ENCODE data around the gene IL20RA. TPM values are rescaled to one million over a fixed set of nuclear protein-coding genes. Genes with fewer than 3 reads are reported as not detected.

The IL20RA gene
- total and polyA plus RNA-seq, 2 of the 8 experiments (the other 6 are each of a cell fraction or from before 2014, with no cell fraction given) = 1.3 to 1.7 TPM

GRCh38 chr6:137028912-137029311 lies 15.9 kb downstream of the IL20RA start:
- TF ChIP-seq TEAD4 (IDR thresholded peaks at IDR 0.05; ENCODE audit: low read depth, low read length) = no peak
- no peak for TF ChIP-seq KDM4A (IDR thresholded peaks at IDR 0.05; ENCODE audit: low read depth, low read length, severe bottlenecking)
- no peak for TF ChIP-seq HDAC2 (IDR thresholded peaks at IDR 0.05; ENCODE audit: borderline replicate concordance in 1 of 2, low read depth in 2 of 2, low read length in 2 of 2)
- TF ChIP-seq KDM1A (IDR thresholded peaks at IDR 0.05; ENCODE audit: borderline replicate concordance, low read length) = no peak
- no peak for TF ChIP-seq SIN3A (conservative IDR thresholded peaks at IDR 0.05 in 1 of 2, IDR thresholded peaks at IDR 0.05 in 1 of 2; ENCODE audit: low read depth in 1 of 2, low read length in 2 of 2)
- no peak for TF ChIP-seq NRF1 (IDR thresholded peaks at IDR 0.05; ENCODE audit: low read depth, low read length)
- TF ChIP-seq CBX8 (IDR thresholded peaks at IDR 0.05; ENCODE audit: borderline replicate concordance, low read depth, low read length) = no peak
- TF ChIP-seq ASH2L (IDR thresholded peaks at IDR 0.05; ENCODE audit: low read length) = no peak
- TF ChIP-seq, protein P1, sequence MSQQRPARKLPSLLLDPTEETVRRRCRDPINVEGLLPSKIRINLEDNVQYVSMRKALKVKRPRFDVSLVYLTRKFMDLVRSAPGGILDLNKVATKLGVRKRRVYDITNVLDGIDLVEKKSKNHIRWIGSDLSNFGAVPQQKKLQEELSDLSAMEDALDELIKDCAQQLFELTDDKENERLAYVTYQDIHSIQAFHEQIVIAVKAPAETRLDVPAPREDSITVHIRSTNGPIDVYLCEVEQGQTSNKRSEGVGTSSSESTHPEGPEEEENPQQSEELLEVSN (IDR thresholded peaks at IDR 0.05) = no peak
- TF ChIP-seq SIX5 (IDR thresholded peaks at IDR 0.05; ENCODE audit: low read depth, low read length) = no peak
- TF ChIP-seq MAFK (IDR thresholded peaks at IDR 0.05; ENCODE audit: low read depth, low read length) = no peak
- TF ChIP-seq TBP (IDR thresholded peaks at IDR 0.05; ENCODE audit: low read depth, low read length) = no peak
- no peak for TF ChIP-seq GABPA (IDR thresholded peaks at IDR 0.05; ENCODE audit: borderline replicate concordance, insufficient read depth, low read length)
- no peak overlapping the region for H2BK120ac ChIP-seq (replicated peaks; ENCODE audit: low read depth, low read length)
- ChIA-PET CTCF (ENCODE audit: partially characterized antibody) (interaction anchor here (0.7 to 2.3 kb wide), 5 partner anchors 9 to 691 kb away, joined by 3 to 12 read pairs (median 3); no protein-coding TSS in a partner anchor), POLR2A (ENCODE audit: partially characterized antibody) (interaction anchor here (0.7 kb wide), 1 partner anchor 20 kb away, joined by 3 read pairs; no protein-coding TSS in a partner anchor)
- no peaks in the 10 kb centered on the region for H3K9me3 ChIP-seq (ENCODE audit: insufficient read depth in 2 of 2, low read depth in 1 of 2, low read length in 1 of 2)
- H4K91ac ChIP-seq (replicated peaks; ENCODE audit: insufficient read length, low read length) = no peak overlapping the region
- H3K23me2 ChIP-seq (ENCODE audit: low read depth, low read length) = no peaks in the 10 kb centered on the region
- 45% methylated on average over 2 of the region's 2 CpGs; no CpG with 5 or more reads in 1 of the 2 experiments for WGBS, 2 experiments (ENCODE audit: extremely low coverage in 1 of 2, insufficient coverage in 1 of 2, insufficient read length in 1 of 2, insufficient replicate concordance in 2 of 2, low coverage in 1 of 2, low lambda C conversion rate in 2 of 2, missing lambda C conversion rate in 1 of 2)
- no peaks in the 10 kb centered on the region for H3K36me3 ChIP-seq (ENCODE audit: control insufficient read depth in 2 of 4, insufficient read depth in 4 of 4, low read length in 3 of 4)
- no peak overlapping the region for H2AFZ ChIP-seq (ENCODE audit: low read length)
- no peak overlapping the region for H3K4me3 ChIP-seq (ENCODE audit: extremely low read depth in 1 of 4, insufficient read depth in 2 of 4, low read depth in 3 of 4, low read length in 4 of 4)
- no peak overlapping the region for H2BK20ac ChIP-seq (ENCODE audit: low read length)
- no peaks in the 10 kb centered on the region for H4K20me1 ChIP-seq (replicated peaks in 1 of 2; ENCODE audit: control insufficient read depth in 1 of 2, insufficient read depth in 2 of 2, low read length in 2 of 2)
- H3K4me2 ChIP-seq (ENCODE audit: insufficient read depth in 1 of 2, low read depth in 2 of 2, low read length in 2 of 2) = no peak overlapping the region
- no peak overlapping the region for H4K5ac ChIP-seq (ENCODE audit: insufficient read length, low read depth, low read length)
- no peak overlapping the region for H2BK15ac ChIP-seq (ENCODE audit: low read length)
- FAIRE-seq (no peak), DNase-seq (ENCODE audit: low read depth in 1 of 2, low spot score in 2 of 2) (no peak)
- H2AK5ac ChIP-seq (ENCODE audit: low read depth, low read length) = no peak overlapping the region
- H3K56ac ChIP-seq (replicated peaks; ENCODE audit: insufficient read length, low read depth, low read length) = no peak overlapping the region
- H3K4ac ChIP-seq (replicated peaks; ENCODE audit: insufficient read length, low read depth, low read length) = no peak overlapping the region
- no peak overlapping the region for H3K23ac ChIP-seq (ENCODE audit: insufficient read length)
- H3K27me3 ChIP-seq (replicated peaks in 1 of 4; ENCODE audit: control insufficient read depth in 3 of 4, extremely low read depth in 1 of 4, insufficient read depth in 3 of 4, low read length in 3 of 4) = no peaks in the 10 kb centered on the region
- no peaks in the 10 kb centered on the region for H3K4me1 ChIP-seq (replicated peaks in 1 of 4; ENCODE audit: control insufficient read depth in 3 of 4, insufficient read depth in 4 of 4, low read length in 3 of 4)
- no peak overlapping the region for H2BK12ac ChIP-seq (ENCODE audit: low read depth, low read length)
- H3K14ac ChIP-seq (ENCODE audit: insufficient read length) = no peak overlapping the region
- no peak overlapping the region for H3K27ac ChIP-seq (ENCODE audit: low read depth, low read length)
- H3K9ac ChIP-seq (replicated peaks in 1 of 4; ENCODE audit: extremely low read depth in 1 of 4, low read depth in 3 of 4, low read length in 3 of 4) = no peak overlapping the region
- no peaks in the 10 kb centered on the region for H3K79me2 ChIP-seq (ENCODE audit: control insufficient read depth in 1 of 2, insufficient read depth in 2 of 2, low read length in 2 of 2)
- H3K18ac ChIP-seq (ENCODE audit: extremely low read depth, low read length) = no peak overlapping the region
- H2BK5ac ChIP-seq (ENCODE audit: low read depth, low read length) = no peak overlapping the region
- H3K79me1 ChIP-seq (ENCODE audit: low read depth, low read length) = no peaks in the 10 kb centered on the region
- H4K8ac ChIP-seq (ENCODE audit: extremely low read depth, insufficient read depth, low read length) = no peak overlapping the region
